Nephron progenitor cell (in vitro differentiated cells): ENCODE results near the gene PMP22.

Experiments used
- DNase-seq: peaks from one replicate; pipeline ENCODE4 v3.0.0; 2021
- H3K27ac Mint-ChIP-seq: 2 replicates; pipeline ENCODE4 v1.8.0; 2021; ENCODE audit warnings: mild to moderate bottlenecking, moderate library complexity, mixed read lengths
- H3K27me3 Mint-ChIP-seq: 2 replicates; pipeline ENCODE4 v1.8.0; 2021; ENCODE audit warnings: mild to moderate bottlenecking, low read depth, mixed read lengths; ENCODE audit not compliant: poor library complexity
- H3K36me3 Mint-ChIP-seq: 2 replicates; pipeline ENCODE4 v1.8.0; 2021; ENCODE audit warnings: low read depth, mixed read lengths
- H3K4me1 Mint-ChIP-seq: 2 replicates; pipeline ENCODE4 v1.8.0; 2021; ENCODE audit warnings: mixed read lengths
- H3K4me3 Mint-ChIP-seq: 2 replicates; pipeline ENCODE4 v1.8.0; 2021; ENCODE audit warnings: mild to moderate bottlenecking, moderate library complexity, mixed read lengths
- H3K9me3 Mint-ChIP-seq: 2 replicates; pipeline ENCODE4 v1.8.0; 2021; ENCODE audit warnings: mild to moderate bottlenecking, moderate library complexity, mixed read lengths
- CTCF ChIP-seq: fragments of 200-600 bp; sonication (generic); IDR thresholded peaks from 2 replicates; pipeline ENCODE4 v1.5.0; 2021; ENCODE audit warnings: antibody characterized with exemption

PMP22 gene

GRCh38 chr17:15284537-15284936 lies 19.4 kb upstream of the PMP22 start:
- Mint-ChIP-seq H3K36me3 (no peaks in the 10 kb centered on the region), H3K4me1 (no peaks in the 10 kb centered on the region), H3K27me3 (peaks cover 18% of the 10 kb centered on the region), H3K27ac (no peak overlapping the region), H3K4me3 (no peak overlapping the region), H3K9me3 (peaks cover 13% of the 10 kb centered on the region)
- no peak for TF ChIP-seq CTCF
- DNase-seq: no peak

- no peak overlapping the region for H3K27ac Mint-ChIP-seq
- no peaks in the 10 kb centered on the region for H3K36me3 Mint-ChIP-seq
- peaks cover 18% of the 10 kb centered on the region for H3K27me3 Mint-ChIP-seq
- no peak for TF ChIP-seq CTCF
- DNase-seq: no peak
- peaks cover 13% of the 10 kb centered on the region for H3K9me3 Mint-ChIP-seq
- H3K4me1 Mint-ChIP-seq: no peaks in the 10 kb centered on the region
- H3K4me3 Mint-ChIP-seq: no peak overlapping the region
These were observed 19.0 kb upstream of the PMP22 start for GRCh38 chr17:15284107-15284506.

- peaks cover 15% of the 10 kb centered on the region for H3K4me1 Mint-ChIP-seq
- no peak overlapping the region for H3K4me3 Mint-ChIP-seq
- H3K36me3 Mint-ChIP-seq: no peaks in the 10 kb centered on the region
- DNase-seq: no peak
- peaks cover 21% of the 10 kb centered on the region for H3K27me3 Mint-ChIP-seq
- TF ChIP-seq CTCF: no peak
- no peak overlapping the region for H3K27ac Mint-ChIP-seq
- peaks cover 11% of the 10 kb centered on the region for H3K9me3 Mint-ChIP-seq
These were observed 16.8 kb upstream of the PMP22 start for GRCh38 chr17:15281909-15282308.

GRCh38 chr17:15278924-15279477 lies 13.9 kb upstream of the PMP22 start:
- Mint-ChIP-seq H3K36me3 (no peaks in the 10 kb centered on the region), H3K27me3 (peaks cover 20% of the 10 kb centered on the region), H3K4me3 (no peak overlapping the region), H3K4me1 (peaks cover 15% of the 10 kb centered on the region), H3K27ac (no peak overlapping the region), H3K9me3 (peaks cover 29% of the 10 kb centered on the region)
- no peak for TF ChIP-seq CTCF
- DNase-seq: no peak

- H3K9me3 Mint-ChIP-seq: peaks cover 33% of the 10 kb centered on the region
- TF ChIP-seq CTCF: no peak
- peaks cover 15% of the 10 kb centered on the region for H3K4me1 Mint-ChIP-seq
- no peak overlapping the region for H3K27ac Mint-ChIP-seq
- DNase-seq: peak; percentile 23
- peak overlapping the region; percentile 46 for H3K4me3 Mint-ChIP-seq
- H3K27me3 Mint-ChIP-seq: peaks cover 21% of the 10 kb centered on the region
- H3K36me3 Mint-ChIP-seq: no peaks in the 10 kb centered on the region
These were observed 13.3 kb upstream of the PMP22 start for GRCh38 chr17:15278380-15278779.

- Mint-ChIP-seq H3K4me1 (peaks cover 15% of the 10 kb centered on the region), H3K27ac (no peak overlapping the region), H3K4me3 (no peak overlapping the region), H3K9me3 (peaks cover 24% of the 10 kb centered on the region), H3K36me3 (no peaks in the 10 kb centered on the region), H3K27me3 (peaks cover 28% of the 10 kb centered on the region)
- DNase-seq: no peak
- TF ChIP-seq CTCF: no peak
These were observed 8.9 kb upstream of the PMP22 start for GRCh38 chr17:15274017-15274416.
